GM18951 (cell line): ENCODE measurements around the gene TEAD3.

Experiments used
- POLR2A ChIP-seq: IDR thresholded peaks from 4 replicates; pipeline ENCODE4 v1.6.1; 2011; ENCODE audit warnings: mild to moderate bottlenecking; ENCODE audit not compliant: insufficient read length, insufficient read depth; ENCODE audit errors: extremely low read depth
- in situ Hi-C: fragments of 300-500 bp; cut with MboI; formaldehyde crosslinking; loops from one replicate; pipeline ENCODE4 v1.12.0; 2022; ENCODE audit warnings: low sequenced_read_pairs, mixed read lengths, inconsistent platforms; ENCODE audit not compliant: unreplicated experiment

Gene TEAD3

GRCh38 chr6:35506536-35506935 is 9.7 kb upstream of the TEAD3 start:
- in situ Hi-C loops = no loop called here

GRCh38 chr6:35505999-35506412 is 9.1 kb upstream of the TEAD3 start:
- no peak for TF ChIP-seq POLR2A
- in situ Hi-C loops = no loop called here

More at GRCh38 chr6:35506536-35506935, 9.7 kb upstream of the TEAD3 start:
- TF ChIP-seq POLR2A = no peak

- in situ Hi-C loops = no loop called here
- no peak for TF ChIP-seq POLR2A
These were observed 6.7 kb upstream of the TEAD3 start for GRCh38 chr6:35503534-35503933.

GRCh38 chr6:35501784-35502183 is 4.9 kb upstream of the TEAD3 start:
- in situ Hi-C loops = no loop called here
- no peak for TF ChIP-seq POLR2A

- in situ Hi-C loops = no loop called here
- no peak for TF ChIP-seq POLR2A
These were observed 3.9 kb upstream of the TEAD3 start for GRCh38 chr6:35500782-35501181.

GRCh38 chr6:35499372-35499771 is 2.5 kb upstream of the TEAD3 start:
- no peak for TF ChIP-seq POLR2A

GRCh38 chr6:35498422-35499067 is 1.7 kb upstream of the TEAD3 start:
- in situ Hi-C loops = no loop called here
- no peak for TF ChIP-seq POLR2A

More at GRCh38 chr6:35499372-35499771, 2.5 kb upstream of the TEAD3 start:
- in situ Hi-C loops = no loop called here

- in situ Hi-C loops = no loop called here
- no peak for TF ChIP-seq POLR2A
These were observed 917 bp upstream of the TEAD3 start for GRCh38 chr6:35497571-35498421.

- in situ Hi-C loops = no loop called here
- TF ChIP-seq POLR2A = no peak
These were observed 641 bp downstream of the TEAD3 start for GRCh38 chr6:35496036-35496840.

GRCh38 chr6:35495258-35496035 is 1.4 kb downstream of the TEAD3 start:
- TF ChIP-seq POLR2A = no peak
- in situ Hi-C loops = no loop called here

- TF ChIP-seq POLR2A = no peak
These were observed 2.7 kb downstream of the TEAD3 start for GRCh38 chr6:35494161-35494563.

GRCh38 chr6:35493307-35493983 is 3.4 kb downstream of the TEAD3 start:
- TF ChIP-seq POLR2A = no peak

More at GRCh38 chr6:35494161-35494563, 2.7 kb downstream of the TEAD3 start:
- in situ Hi-C loops = no loop called here

More at GRCh38 chr6:35493307-35493983, 3.4 kb downstream of the TEAD3 start:
- in situ Hi-C loops = no loop called here
